GM12891 (cell line): Measurements from ENCODE around the gene LSM12.

Source experiments
- POLR2A ChIP-seq: IDR thresholded peaks from 2 replicates; pipeline ENCODE4 v1.6.1; 2011; ENCODE audit warnings: low read depth, low read length, control low read depth
- POLR2AphosphoS5 ChIP-seq: IDR thresholded peaks from 2 replicates; pipeline ENCODE4 v1.6.1; 2011; ENCODE audit warnings: low read depth, low read length, control low read depth

DNA sequence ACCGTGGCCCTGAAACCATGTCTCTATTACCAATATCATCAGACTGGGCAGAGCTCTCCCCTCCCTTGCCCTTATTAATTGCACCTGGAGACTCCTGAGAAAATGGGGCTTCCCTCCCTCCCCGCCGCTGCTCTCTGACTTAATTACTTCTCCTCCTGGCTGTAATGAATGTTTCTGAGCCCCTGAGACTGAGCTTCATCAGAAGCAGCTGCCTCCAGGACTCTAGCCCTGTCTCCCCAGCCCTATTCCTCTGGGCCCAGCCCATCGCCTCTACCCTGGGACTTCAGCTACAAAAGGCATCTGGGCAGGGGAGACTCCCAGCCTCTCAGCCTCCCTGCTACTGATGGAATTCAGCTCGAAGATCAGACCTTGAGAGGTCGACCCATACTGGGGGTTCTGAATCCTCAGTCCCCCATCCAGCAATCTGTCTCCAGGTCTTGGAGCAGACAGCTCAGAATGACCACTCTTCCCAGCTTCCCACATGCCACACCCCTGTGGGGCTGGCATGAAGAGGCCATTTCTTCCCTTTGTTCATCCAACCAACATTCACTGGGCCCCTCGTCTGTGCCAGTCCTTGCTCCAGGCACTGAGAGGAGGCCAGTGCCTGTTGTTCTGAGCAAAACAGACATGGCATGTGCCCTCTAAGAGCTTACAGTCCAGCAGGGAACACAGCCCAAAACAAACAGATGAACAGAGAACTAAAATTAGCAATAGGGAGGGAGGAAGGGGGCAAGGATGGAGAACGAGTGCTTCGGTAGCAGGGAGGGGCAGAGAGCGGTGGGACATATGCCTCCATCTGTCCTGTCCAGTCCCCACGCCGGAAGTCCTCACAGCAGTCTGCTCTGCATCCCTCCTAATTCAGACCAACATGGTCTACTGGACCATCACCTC, 79.1 kb downstream of the LSM12 start:
- TF ChIP-seq POLR2A (no peak), POLR2AphosphoS5 (no peak)
